SH-SY5Y (cell line): ENCODE measurements around the gene FBXW10B.

ENCODE experiments used
- GATA2 ChIP-seq: IDR thresholded peaks from 2 replicates; pipeline ENCODE4 v1.6.1; 2011; ENCODE audit warnings: mild to moderate bottlenecking, low read depth, low read length
- GATA3 ChIP-seq: IDR thresholded peaks from 2 replicates; pipeline ENCODE4 v1.6.1; 2011; ENCODE audit warnings: low read depth, mild to moderate bottlenecking, low read length, moderate library complexity

- no peak for TF ChIP-seq GATA3
- TF ChIP-seq GATA2 = no peak
Measured at GRCh38 chr17:15659236-15659635, 39.7 kb upstream of the FBXW10B start.
